ENCODE results near the gene TAGLN2.

TAGLN2 gene

GRCh38 chr1:159870704-159871103, 54.6 kb downstream of the TAGLN2 start:
- DNase-seq (ENCODE audit: low spot score), result no peak

- no peak for DNase-seq (ENCODE audit: low spot score)
These were observed 55.7 kb downstream of the TAGLN2 start for GRCh38 chr1:159869607-159870006.

- DNase-seq (ENCODE audit: low spot score), result no peak
These were observed 56.1 kb downstream of the TAGLN2 start for GRCh38 chr1:159869173-159869572.

GRCh38 chr1:159868766-159869165, 56.5 kb downstream of the TAGLN2 start:
- no peak for DNase-seq (ENCODE audit: low spot score)
